Frontal cortex (tissue), 4 donors: Measurements from ENCODE around the gene ZSCAN29. TPM values are rescaled to one million over a fixed set of nuclear protein-coding genes. Genes with fewer than 3 reads are reported as not detected.

Experiments used
- DNase-seq, 2 donors: peaks; one replicate each; pipeline ENCODE4 v3.0.0; 2012; ENCODE audit warnings: low spot score in 2 of 2
- FAIRE-seq: peaks from 2 replicates; lab custom pipeline; 2012; peaks lifted over from hg19 to GRCh38; lab: Jason Lieb, UNC
- total RNA-seq: library from RNA; depleted of rRNA; stranded (reverse); fragments of >200 nt; gene quantifications from one replicate; pipeline ENCODE4 v1.2.3, GENCODE V29; 2014
- donor health status: control.
- donor health status: control.
- donor health status: control.

The ZSCAN29 gene
- total RNA-seq, 1 donor from 2014 or later, result 38.3 TPM

GRCh38 chr15:43352693-43353382, 18.0 kb downstream of the ZSCAN29 start:
- DNase-seq (no peak), FAIRE-seq (no peak)

GRCh38 chr15:43347114-43347513, 23.7 kb downstream of the ZSCAN29 start:
- FAIRE-seq (no peak), DNase-seq (no peak)

- no peak for DNase-seq
- FAIRE-seq, result no peak
Measured at GRCh38 chr15:43346305-43346704, 24.5 kb downstream of the ZSCAN29 start.

- FAIRE-seq (no peak), DNase-seq (no peak)
Measured at GRCh38 chr15:43330780-43331087, 40.1 kb downstream of the ZSCAN29 start.

GRCh38 chr15:43329960-43330779, 40.7 kb downstream of the ZSCAN29 start, which contains the start of gene LCMT2:
Gene LCMT2, minus strand, starts transcription at chr15:43330573. Its CDS starts 84 bp downstream, at chr15:43330489.
- peak; percentile 87 to 89 for DNase-seq

GRCh38 chr15:43329217-43329959, 41.5 kb downstream of the ZSCAN29 start:
- peak in 1 of 2 donors; percentile 9 for DNase-seq
- no peak for FAIRE-seq

More at GRCh38 chr15:43329960-43330779, 40.7 kb downstream of the ZSCAN29 start, which contains the start of gene LCMT2:
- no peak for FAIRE-seq

- no peak for FAIRE-seq
- DNase-seq, result no peak
Measured at GRCh38 chr15:43325039-43325684, 45.7 kb downstream of the ZSCAN29 start.

GRCh38 chr15:43318990-43319771, 51.7 kb downstream of the ZSCAN29 start:
- FAIRE-seq, result no peak
- DNase-seq, result no peak

- FAIRE-seq (no peak), DNase-seq (no peak)
Measured at GRCh38 chr15:43317566-43318184, 53.2 kb downstream of the ZSCAN29 start.

GRCh38 chr15:43316971-43317346, 53.9 kb downstream of the ZSCAN29 start:
- no peak for FAIRE-seq
- no peak for DNase-seq

GRCh38 chr15:43316016-43316970, 54.5 kb downstream of the ZSCAN29 start:
- FAIRE-seq (no peak), DNase-seq (no peak)

GRCh38 chr15:43314171-43314570, 56.7 kb downstream of the ZSCAN29 start:
- DNase-seq, result no peak
- FAIRE-seq, result no peak

GRCh38 chr15:43312378-43312777, 58.5 kb downstream of the ZSCAN29 start:
- FAIRE-seq, result no peak

More at GRCh38 chr15:43312378-43312777, 58.5 kb downstream of the ZSCAN29 start:
- DNase-seq, result no peak

Other genes starting within 250 kb of the ZSCAN29 start
- gene TMEM62, start 237.5 kb downstream of the ZSCAN29 start, total RNA-seq, result 47.7 TPM
- 22.4 TPM for gene CCNDBP1, start 185.6 kb downstream of the ZSCAN29 start, total RNA-seq
- 2.0 TPM for gene EPB42, start 150.0 kb downstream of the ZSCAN29 start, total RNA-seq
- not detected for gene TGM5, start 104.1 kb downstream of the ZSCAN29 start, total RNA-seq
- not detected for gene TGM7, start 68.8 kb downstream of the ZSCAN29 start, total RNA-seq
- 17.5 TPM for gene LCMT2, start 40.5 kb downstream of the ZSCAN29 start, total RNA-seq
- gene TUBGCP4, start 58 bp upstream of the ZSCAN29 start, total RNA-seq, result 22.8 TPM
- 157 TPM for gene TP53BP1, start 122.1 kb upstream of the ZSCAN29 start, total RNA-seq
- gene MAP1A, start 146.6 kb upstream of the ZSCAN29 start, total RNA-seq, result 24.5 TPM
- gene PPIP5K1, start 219.2 kb upstream of the ZSCAN29 start, total RNA-seq, result 21.6 TPM
- 7.7 TPM for gene CKMT1B, start 223.0 kb upstream of the ZSCAN29 start, total RNA-seq
- under 0.01 TPM for gene STRC, start 247.8 kb upstream of the ZSCAN29 start, total RNA-seq